Activated CD4-positive, CD25-positive, alpha-beta regulatory T cell (primary cell): ENCODE results near the gene NHS.
"Not testable (repeated sequence)": the region's sequence is repeated elsewhere in the genome, so short reads cannot be mapped to it uniquely, and the experiment has no call there.

Experiments used
- DNase-seq, 4 experiments: peaks; one replicate each; lab custom pipeline; 2025; lab: John Stamatoyannopoulos, UW

The NHS gene

DNA sequence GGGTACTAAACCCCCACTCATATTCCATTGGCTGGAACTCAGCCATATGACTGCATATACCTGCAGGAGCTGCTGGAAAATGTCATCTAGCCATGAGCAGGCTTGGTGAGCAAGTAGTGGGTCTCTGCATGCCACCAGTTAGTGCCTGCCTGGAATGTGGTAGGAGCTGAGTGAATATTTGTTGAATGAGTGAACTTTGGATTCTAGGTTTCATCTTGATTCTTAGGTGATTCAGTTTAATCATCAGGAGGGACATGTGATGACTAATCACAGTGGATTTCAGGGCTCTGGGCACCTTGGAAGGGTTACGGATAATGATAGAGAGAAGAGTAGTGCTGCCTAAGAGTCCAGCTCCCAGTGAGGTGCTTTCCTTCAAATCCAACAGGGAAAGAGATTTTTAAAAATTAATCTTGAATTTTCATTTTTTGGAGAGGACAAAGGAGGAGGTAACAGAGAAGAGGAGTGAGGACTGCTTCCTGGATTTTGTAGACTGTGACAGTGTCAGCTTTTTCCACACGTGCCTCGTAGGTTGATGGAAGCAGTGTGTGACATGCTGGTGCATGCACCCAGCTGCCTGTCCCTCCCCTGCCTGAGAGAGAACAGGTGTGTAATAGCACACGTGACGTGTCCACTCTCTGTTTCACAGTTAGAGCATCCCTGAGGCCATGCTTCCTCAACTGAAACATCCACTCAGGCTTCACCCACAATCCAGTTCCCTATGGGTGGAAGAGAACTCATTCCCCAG is 30.4 kb downstream of the NHS start:
- no peak for DNase-seq

- no peak for DNase-seq
Observed at GRCh38 chrX:17409566-17410290, 34.7 kb downstream of the NHS start.

DNA sequence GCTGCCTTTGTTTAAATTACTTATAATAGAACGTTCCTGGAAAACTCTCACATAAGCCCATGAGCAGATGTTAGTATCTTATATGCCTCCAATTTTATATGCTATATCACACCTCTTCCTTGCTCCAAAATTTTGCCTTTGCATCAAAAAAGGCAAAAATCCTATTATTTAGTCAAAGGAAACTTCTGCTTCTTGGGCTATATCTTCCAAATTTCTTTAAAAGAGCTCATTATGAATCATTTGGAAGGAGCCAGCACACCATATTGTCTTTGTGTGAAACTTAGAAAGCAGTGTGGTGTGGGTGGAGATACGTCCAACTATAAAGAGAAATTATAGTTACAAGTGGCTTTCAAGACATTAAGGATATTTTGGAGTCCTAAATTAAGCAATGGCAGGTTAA is 35.7 kb downstream of the NHS start:
- DNase-seq: no peak

- DNase-seq: no peak
Observed at GRCh38 chrX:17411205-17411604, 36.2 kb downstream of the NHS start.

DNA sequence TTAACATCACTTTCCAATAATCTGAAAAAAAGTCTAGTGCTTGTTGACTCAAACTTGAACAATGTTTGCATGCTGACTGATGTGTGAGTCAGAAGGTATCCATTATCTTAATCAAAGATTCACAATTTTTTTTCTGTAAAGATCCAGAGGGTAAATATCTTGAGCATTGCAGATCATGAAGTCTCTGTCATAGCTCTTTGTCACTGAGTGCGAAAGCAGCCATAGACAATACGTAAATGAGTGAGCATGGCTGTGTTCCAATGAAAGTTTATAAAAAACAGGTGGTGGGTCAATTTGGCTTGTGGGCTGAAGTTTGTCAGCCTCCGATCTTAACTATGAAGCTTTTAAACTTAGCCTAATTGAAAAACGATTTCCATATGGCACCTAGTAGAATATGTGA is 37.7 kb downstream of the NHS start:
- no peak for DNase-seq

DNA sequence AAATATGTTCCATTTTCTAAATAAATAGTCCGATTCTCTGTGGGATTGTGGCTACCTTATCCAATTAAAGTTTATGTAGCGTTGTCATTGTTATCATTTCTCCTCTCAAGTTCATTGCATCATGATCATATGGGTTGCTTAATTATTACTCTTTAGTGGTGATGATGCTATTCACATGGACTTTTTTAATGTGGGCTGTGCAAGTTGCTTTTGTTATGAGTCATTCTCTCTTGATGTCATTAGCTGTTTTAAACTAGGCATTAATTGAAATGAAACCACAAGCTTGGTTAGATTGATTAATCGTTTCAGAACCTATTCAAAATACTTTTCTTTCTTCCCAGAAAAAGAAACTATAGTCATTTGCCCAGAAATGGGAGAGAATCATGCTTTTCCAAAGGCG is 38.2 kb downstream of the NHS start:
- no peak for DNase-seq

- DNase-seq: no peak
Observed at GRCh38 chrX:17414027-17414658, 39.1 kb downstream of the NHS start.

DNA sequence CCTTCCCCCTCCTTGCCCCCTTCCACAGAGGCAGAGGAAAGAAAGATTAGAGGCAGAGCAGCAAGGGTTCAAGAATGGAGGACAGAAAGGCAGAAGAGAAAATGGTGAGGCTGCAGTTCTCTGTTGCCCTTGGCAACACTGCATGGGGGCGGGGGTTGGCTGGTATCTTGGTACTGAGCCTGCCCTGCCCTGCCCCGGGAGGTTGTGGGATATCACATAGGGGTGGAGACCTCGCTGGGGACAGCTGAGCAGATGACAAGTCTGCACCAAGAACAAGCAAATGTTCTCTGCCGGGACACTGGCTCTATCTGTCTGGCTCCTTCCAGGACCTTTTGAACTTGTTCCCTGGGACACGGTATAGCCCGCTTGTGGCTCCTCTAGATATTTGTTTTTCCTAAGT is 39.8 kb downstream of the NHS start:
- no peak for DNase-seq

DNA sequence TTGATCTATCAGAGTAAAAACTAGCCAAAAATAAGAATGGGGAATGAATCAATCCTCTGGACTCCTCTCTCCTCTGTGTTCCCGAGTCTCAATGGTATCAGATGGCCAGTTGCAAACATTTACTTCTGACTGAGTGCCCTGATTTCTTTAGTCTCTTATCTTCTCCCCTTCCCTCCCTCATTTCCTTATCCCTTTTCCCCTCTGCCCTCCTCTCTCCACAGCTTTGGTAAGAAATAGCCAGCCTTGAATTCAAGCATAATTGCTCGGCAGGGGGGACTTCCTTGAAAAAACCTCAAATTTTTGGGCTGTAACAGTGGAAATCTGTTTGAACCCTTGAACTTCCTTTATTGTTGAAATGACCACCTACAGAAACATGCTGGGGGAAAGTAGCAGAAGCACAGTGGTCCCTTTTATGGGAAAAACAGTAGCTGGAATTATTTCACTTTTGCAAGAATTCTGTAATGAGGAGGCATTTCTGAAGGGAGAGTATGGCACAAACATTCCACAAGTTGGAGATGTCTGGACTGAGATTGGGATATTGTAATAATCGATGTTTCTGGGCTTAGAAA is 40.3 kb downstream of the NHS start:
- no peak for DNase-seq

- DNase-seq: no peak
Observed at GRCh38 chrX:17417372-17417771, 42.4 kb downstream of the NHS start.

GRCh38 chrX:17425136-17425535 is 50.1 kb downstream of the NHS start:
- no peak for DNase-seq

- no peak for DNase-seq
Observed at GRCh38 chrX:17425551-17425950, 50.6 kb downstream of the NHS start.

DNA sequence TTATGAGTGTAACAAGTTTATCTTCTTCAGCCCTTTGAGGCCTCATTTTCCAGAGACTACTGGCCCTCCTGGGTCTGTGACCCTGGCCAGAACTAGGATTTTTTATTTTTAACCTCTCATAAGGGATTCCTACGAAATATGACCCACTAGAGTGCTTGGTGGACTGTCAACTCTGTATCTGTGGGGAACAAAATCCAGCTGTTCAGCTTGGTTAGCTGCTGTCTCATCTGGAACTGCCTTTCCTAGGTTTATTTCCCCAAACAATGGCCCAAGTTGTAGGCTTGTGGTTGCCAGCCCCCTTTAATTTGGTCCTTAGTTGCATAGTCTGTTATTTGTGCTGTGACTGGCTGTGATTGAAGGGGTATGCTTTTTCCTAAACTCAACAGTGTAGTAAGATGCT is 56.2 kb downstream of the NHS start:
- no peak for DNase-seq

DNA sequence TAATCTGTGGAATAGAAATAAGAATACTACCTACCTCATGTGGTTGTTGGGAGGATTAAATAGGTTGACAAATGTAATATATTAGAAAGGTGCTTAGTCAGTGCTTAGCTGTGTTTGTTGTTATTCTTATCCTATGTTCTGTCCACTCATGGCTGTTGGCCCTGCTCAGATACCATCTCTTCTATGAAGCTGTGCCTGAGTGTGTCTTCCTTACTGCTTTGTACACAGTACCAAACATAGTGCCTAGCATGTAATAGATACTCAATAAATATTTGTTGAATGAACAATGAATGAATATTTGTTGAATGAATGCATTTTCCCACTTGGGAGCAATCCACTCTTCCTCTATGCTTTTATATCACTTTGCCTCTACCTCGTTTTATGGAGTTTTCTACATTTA is 57.2 kb downstream of the NHS start:
- no peak for DNase-seq

- DNase-seq: no peak
Observed at GRCh38 chrX:17433965-17434364, 59.0 kb downstream of the NHS start.

GRCh38 chrX:17435476-17435875 is 60.5 kb downstream of the NHS start:
- no peak for DNase-seq

GRCh38 chrX:17438221-17438620 is 63.2 kb downstream of the NHS start:
- no peak for DNase-seq

GRCh38 chrX:17440258-17440657 is 65.3 kb downstream of the NHS start:
- no peak for DNase-seq

GRCh38 chrX:17440836-17441235 is 65.8 kb downstream of the NHS start:
- no peak for DNase-seq

DNA sequence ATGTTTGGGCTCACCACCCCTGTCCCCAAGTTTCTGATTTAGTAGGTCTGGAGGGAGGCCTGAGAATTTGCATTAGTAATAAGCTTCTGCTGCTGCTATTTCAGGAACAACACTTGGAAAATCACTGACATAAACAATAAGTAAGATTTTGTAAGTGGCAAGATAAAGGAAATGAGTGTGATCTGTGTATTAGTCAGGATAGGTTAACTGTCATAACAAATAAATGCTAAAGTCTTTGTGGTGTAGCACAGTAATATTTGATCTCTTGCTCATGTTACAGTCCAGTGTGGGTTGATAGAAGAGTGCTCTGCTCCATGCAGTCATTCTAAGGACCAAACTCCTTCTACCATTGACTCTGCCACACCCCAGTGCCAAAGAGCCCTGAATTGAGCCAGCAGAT is 67.0 kb downstream of the NHS start:
- no peak for DNase-seq

DNA sequence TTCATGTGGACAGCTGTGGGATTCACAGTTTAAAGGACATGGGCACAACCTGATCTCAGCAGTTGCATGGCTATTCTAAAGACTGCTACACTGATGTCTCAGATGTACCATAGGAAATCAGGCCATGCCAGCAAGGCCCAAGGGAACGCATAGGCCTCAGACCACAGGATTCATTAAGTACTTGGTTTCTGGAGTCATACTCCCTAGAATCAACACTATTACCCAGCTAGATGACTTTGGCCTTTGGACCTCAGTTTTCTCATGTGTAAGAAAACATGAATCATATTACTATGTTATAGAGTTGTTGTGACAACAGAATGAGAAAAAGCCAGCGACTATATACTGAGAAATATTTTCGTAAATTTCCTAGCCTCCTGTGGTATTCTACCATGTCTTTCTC is 67.9 kb downstream of the NHS start:
- no peak for DNase-seq

DNA sequence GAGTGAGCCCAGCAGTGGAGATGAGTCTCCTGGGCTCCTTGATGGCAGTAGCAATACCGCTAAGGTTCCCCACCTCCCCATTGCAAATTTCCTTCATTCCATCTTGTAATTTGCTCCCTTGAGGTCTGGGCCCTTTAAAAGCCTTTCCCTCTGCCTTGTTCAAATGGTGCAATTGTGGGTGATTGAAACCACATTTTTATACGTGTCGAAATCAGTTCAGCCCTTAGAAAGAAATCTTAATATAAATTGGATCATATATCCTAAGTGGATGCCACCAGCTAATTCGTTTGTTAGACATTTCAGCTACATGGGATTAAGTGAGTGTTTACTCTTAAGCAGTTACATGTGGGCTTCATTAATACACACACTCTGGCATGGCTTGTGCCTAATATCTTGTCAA is 68.6 kb downstream of the NHS start:
- no peak for DNase-seq

DNA sequence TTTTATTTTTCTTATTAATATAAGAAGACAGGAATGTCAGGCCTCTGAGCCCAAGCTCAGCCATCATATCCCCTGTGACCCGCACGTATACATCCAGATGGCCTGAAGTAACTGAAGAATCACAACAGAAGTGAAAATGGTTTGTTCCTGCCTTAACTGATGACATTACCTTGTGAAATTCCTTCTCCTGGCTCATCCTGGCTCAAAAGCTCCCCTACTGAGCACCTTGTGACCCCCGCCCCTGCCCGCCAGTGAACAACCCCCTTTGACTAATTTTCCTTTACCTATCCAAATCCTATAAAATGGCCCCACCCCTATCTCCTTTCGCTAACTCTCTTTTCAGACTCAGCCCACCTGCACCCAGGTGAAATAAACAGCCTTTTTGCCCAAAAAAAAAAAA is 71.3 kb downstream of the NHS start:
- not testable (repeated sequence) for DNase-seq
